GM12801 (cell line): ENCODE results near the gene MMP24OS.

ENCODE experiments used
- TF ChIP-seq, protein P1 (sequence below): IDR thresholded peaks from one replicate; pipeline ENCODE4 v1.5.1; 2011; ENCODE audit warnings: control low read depth; ENCODE audit not compliant: insufficient read length; ENCODE audit errors: extremely low read depth

The MMP24OS gene

DNA sequence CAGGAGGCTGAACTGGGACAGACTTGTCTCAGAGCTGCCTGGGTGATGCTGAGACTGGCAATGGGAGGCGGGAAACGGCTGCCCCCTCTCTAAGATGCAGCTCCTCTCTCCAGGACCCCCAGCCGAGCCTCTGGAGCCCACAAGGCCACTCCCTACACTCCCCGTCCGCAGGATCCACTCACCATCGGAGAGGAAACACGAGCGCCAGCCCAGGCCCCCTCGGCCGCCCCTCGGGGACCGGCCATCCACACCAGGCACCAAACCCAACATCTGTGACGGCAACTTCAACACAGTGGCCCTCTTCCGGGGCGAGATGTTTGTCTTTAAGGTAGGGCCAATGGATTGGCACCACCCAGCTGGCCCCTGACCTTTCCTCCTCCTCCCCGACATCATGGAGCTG lies 10.8 kb downstream of the MMP24OS start:
- TF ChIP-seq, protein P1, sequence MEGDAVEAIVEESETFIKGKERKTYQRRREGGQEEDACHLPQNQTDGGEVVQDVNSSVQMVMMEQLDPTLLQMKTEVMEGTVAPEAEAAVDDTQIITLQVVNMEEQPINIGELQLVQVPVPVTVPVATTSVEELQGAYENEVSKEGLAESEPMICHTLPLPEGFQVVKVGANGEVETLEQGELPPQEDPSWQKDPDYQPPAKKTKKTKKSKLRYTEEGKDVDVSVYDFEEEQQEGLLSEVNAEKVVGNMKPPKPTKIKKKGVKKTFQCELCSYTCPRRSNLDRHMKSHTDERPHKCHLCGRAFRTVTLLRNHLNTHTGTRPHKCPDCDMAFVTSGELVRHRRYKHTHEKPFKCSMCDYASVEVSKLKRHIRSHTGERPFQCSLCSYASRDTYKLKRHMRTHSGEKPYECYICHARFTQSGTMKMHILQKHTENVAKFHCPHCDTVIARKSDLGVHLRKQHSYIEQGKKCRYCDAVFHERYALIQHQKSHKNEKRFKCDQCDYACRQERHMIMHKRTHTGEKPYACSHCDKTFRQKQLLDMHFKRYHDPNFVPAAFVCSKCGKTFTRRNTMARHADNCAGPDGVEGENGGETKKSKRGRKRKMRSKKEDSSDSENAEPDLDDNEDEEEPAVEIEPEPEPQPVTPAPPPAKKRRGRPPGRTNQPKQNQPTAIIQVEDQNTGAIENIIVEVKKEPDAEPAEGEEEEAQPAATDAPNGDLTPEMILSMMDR, result no peak

DNA sequence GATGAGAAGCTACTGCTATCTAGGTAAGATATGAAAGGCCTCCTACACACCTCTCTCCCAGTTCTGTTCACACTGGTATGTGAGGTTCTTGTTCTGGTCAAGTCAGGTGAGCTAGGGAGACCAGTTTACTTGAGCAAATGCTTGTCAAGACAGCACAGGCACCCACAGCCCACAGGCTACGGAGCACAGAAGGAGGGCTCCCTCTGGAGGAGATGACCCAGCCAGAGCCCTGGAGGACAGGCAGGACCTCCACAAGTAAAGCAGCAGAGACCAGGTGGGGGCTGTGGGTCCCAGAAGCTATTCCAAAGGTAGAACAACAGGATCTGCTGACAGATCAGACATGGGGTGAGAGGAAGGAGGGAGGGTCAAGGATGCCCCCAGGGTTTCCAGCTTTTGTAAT lies 13.2 kb downstream of the MMP24OS start:
- TF ChIP-seq, protein P1, result no peak

DNA sequence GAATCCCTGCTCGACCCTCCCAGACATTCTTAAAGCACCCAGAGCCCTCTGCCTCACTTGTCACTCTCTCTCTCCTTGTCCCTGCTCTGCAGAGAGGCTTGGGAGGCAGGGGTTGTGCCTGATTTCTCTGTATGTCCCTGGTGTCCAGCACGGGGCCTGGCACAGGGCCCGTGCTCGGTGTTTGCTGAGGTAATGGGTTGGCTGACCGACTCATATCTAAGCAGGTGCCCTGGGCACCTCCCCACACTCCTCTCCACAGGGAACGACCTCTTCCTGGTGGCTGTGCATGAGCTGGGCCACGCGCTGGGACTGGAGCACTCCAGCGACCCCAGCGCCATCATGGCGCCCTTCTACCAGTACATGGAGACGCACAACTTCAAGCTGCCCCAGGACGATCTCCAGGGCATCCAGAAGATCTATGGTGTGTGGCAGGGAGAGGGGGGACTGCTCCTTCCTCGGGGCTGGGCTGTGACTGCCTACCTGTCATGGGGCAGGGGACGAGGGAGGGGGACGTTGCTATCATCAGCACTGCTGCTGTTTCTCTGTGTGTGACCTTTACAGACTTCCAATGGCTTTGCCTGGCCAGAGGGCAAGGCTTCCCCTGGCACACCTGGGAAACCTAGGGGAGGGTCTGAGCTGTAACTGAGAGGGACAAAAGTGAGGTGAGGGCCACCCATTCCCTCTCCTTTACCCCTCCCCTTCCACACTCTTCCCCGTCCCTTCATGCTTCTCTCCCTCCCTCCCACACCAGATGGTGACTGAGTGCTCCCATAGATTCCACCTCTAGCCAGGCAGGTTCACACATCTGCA lies 14.2 kb downstream of the MMP24OS start:
- TF ChIP-seq, protein P1, result no peak

DNA sequence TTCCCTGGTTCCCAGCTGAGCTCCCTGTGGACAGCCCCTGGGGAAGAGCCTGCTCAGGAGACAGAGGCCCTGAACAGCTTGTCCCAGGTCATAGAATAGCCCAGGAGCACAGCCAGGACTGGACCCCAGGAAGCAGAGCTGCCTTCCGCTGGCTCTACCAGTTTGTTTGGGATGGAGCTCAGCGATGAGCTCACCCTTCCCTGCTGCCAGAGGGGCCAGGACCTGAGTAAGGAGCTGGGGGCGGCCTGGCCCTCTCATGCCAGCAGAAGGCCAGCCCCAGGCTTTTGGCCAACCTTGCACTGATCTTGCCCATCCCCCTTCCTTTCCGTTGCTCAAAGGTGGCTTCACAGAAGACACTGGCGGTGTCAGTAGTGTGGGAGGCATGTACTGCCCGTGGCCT lies 17.5 kb downstream of the MMP24OS start:
- TF ChIP-seq, protein P1, result no peak

DNA sequence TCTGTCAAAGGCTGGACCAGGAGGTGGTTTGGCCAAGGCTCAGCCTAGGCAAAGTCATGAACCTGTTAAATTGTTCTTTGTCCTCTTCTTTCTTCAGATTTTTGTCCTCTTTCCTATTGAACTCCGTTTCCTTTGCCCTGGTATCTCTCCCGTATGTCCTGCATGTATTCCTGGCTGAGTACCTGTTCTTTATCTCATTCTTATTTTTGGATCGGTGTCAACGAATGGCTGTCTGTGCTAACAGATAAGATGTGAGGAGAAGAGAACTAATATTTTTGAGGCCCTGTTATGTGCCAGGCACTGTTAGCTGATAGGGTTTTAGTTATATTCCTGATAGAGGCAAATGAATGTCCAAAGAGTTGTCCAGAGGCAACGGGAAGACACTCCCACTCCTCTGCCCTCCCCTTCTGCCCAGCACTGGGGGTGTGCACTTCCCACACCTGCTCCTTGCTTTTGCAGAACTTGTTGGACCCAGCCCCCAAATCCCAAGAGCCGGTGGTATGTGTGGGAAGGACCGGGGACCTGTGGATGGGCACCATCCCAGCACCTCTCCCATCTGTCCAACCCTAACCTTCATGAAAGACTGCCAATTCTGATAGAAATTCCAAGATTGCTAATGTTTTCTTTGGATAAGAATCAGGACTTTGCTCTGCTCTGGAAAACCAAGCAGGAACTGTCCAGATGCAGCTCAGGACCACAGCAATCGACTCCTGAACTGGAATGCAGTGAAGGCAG lies 20.6 kb downstream of the MMP24OS start:
- TF ChIP-seq, protein P1, result no peak

DNA sequence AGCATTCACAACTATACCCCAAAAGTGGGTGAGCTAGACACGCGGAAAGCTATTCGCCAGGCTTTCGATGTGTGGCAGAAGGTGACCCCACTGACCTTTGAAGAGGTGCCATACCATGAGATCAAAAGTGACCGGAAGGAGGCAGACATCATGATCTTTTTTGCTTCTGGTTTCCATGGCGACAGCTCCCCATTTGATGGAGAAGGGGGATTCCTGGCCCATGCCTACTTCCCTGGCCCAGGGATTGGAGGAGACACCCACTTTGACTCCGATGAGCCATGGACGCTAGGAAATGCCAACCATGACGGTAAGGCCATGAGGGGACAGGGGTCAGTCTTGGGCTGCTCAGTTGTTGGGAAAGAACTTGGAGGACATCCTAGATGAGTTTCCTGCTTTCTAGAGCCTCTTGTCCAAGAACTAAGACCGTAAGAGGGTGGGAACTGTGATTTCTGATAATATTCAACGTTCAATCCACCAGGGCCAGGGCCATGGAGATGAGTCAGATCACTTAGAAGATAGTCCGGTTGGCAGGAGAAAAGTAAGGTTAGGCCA lies 23.4 kb downstream of the MMP24OS start:
- TF ChIP-seq, protein P1, result no peak

DNA sequence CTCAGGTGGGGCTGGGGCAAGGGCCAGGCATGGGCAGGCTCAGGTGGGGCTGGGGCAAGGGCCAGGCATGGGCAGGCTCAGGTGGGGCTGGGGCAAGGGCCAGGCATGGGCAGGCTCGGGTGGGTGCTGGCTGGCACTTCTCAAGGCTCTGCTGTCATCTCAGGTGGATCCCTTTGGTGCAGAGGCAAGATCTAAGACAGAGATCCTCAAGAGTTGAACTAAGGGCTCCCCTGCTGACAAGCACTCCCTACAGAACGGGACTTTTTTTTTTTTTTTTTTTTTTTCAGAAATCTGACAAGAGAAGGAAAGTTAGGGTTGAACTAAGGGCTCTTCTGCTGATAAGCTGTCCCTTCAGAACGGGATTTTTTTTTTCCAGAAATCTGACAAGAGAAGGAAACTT lies 24.9 kb downstream of the MMP24OS start:
- TF ChIP-seq, protein P1, result no peak
